Epidermal melanocyte (primary cell): ENCODE results near the gene EFNA5.

Experiments used
- DNase-seq: peaks from one replicate; pipeline ENCODE4 v3.0.0; 2011; ENCODE audit warnings: low spot score; ENCODE audit not compliant: insufficient read length

EFNA5 gene

DNA sequence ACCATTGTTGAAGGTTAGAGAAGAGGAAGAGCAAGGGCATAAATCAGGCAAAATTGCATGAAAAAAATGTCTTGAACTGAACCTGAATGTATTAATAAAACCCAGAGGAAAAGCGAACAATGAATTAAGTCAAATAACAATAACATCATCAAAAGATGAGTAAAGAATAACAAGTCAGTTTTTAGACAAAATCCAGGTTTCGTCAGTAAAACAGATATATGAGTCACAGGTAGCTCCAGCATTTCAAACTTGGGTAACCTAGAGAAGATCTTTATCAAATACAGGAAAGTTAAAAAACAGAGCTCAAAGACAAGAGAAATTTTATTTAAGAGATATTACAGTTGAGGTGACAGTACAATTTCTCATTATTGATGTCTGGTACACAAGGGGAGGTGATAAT lies 332.4 kb downstream of the EFNA5 start:
- DNase-seq = no peak

DNA sequence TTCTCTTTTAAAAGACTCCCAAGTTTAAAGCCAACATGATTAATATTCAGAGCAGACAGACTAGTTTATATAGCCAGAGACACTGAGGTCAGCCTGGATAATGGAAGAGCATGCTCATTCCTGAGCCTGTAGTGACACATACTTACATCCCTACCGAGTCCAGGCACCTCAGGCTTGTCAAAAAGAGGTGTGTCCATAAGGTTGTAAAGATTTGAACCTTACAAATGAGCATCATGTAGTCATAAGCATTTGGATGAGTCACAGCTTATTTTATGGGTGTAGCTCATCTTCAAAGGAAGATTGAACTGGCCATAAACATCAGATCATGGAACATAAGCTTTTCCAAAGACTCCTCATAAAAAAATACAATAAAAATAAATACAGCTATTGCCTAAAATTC lies 333.5 kb downstream of the EFNA5 start:
- DNase-seq = no peak

DNA sequence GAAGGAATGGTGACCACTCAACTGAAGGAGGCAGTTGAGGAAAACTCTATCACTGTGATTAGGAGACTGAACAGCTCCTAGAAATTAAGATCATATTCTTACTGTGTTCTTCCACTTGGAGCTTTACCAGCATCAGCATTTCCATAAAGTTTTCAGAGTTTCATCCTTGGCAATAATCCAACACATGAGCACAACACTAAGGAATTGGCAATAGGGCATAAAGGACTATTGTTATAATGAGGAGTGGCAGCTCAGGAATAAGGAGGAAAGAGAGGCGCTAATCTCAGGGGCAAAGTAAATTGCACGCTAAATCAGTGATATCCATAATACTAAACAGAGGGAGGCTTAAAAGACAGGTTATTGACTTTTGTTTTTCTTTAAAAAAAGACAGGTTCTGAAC lies 338.9 kb downstream of the EFNA5 start:
- DNase-seq = no peak

DNA sequence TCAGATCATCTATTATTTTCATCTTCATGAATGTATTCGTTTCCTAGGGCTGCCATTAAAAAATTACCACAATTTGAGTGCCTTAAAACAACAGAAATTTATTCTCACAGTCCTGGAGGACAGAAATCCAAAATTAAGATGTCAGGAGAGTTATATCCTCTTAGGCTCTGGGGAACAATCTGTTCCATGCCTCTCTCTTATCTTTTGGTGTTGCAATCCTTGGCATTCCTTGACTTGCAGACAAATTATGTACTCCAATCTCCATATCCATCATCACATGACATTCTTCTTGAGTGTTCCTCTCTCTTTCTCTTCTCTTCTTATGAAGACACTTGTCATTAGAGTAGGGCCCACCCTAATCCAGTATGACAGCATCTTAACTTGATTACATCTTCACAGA lies 339.4 kb downstream of the EFNA5 start:
- no peak for DNase-seq

DNA sequence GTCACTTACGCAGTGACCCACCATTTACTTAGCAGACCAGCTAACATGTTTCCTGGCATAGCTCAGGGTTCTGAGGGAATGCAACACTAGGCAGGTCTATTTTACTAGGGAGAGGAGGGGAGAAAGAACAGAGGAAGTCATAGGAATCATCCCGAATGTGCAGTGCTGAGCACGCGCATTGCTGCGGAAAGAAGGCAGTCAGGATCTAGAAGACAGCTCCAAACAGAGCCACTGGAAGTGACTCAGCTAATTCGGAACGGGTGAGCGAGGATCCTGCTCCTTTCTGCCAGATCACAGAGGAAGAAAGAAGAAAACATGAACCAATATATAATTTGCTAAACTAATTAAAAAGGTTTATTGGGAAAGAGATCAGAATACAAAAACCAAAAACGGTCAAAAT lies 339.8 kb downstream of the EFNA5 start:
- DNase-seq = no peak

DNA sequence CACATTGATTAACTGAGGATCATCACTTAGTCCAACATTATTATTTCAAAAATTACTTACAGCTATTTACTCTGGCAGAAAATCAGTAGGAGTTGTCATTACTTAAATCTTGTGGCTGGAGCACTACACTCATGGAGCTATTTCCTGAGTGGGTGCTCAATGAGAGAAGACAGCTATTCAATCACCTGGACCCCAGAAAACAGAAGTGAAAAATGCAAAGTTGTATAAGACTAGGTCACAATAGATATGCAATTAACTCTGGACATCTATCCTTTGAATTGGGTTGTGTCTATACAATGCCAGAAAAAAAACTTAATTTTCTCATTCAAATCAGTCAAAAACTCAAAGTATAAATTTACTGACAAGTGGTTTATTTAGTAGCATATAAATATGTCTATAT lies 340.9 kb downstream of the EFNA5 start:
- DNase-seq = no peak
